ENCODE results near the gene PCDHA8.

GRCh38 chr5:140842798-140843733, 2.1 kb downstream of the PCDHA8 start:
- TF ChIP-seq POLR2A (IDR thresholded peaks at IDR 0.05), result no peak
- no peak for TF ChIP-seq CTCF (IDR thresholded peaks at IDR 0.05 in 4 of 5, conservative IDR thresholded peaks at IDR 0.05 in 1 of 5)
